Measurements from ENCODE around the gene SPPL3.

The SPPL3 gene

DNA sequence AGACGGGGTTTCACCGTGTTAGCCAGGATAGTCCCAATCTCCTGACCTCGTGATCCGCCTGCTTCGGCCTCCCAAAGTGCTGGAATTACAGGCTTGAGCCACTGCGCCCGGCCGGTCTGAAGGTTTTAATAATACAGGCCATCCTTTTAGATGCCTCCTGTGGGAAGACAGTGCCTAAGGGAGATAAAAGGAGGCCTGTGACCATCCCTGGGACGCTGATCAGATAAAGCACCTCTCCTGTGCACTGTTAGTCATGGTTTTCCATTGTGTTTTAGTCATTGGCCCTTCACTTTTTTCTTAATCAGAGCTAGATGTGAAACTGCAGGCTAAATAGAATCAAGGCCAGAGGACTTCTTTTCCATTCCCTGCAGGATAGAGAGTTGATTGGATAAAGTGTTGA is 186.1 kb downstream of the SPPL3 start:
- Histone ChIP-seq H3K36me3 (peaks cover 78% of the 10 kb centered on the region), H3K4me1 (ENCODE audit: control insufficient read depth in 1 of 2, insufficient read depth in 1 of 2, low read depth in 1 of 2, low read length in 1 of 2) (peaks cover 17 to 20% of the 10 kb centered on the region in 2 experiments)
- TF ChIP-seq, protein P1, sequence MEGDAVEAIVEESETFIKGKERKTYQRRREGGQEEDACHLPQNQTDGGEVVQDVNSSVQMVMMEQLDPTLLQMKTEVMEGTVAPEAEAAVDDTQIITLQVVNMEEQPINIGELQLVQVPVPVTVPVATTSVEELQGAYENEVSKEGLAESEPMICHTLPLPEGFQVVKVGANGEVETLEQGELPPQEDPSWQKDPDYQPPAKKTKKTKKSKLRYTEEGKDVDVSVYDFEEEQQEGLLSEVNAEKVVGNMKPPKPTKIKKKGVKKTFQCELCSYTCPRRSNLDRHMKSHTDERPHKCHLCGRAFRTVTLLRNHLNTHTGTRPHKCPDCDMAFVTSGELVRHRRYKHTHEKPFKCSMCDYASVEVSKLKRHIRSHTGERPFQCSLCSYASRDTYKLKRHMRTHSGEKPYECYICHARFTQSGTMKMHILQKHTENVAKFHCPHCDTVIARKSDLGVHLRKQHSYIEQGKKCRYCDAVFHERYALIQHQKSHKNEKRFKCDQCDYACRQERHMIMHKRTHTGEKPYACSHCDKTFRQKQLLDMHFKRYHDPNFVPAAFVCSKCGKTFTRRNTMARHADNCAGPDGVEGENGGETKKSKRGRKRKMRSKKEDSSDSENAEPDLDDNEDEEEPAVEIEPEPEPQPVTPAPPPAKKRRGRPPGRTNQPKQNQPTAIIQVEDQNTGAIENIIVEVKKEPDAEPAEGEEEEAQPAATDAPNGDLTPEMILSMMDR (IDR thresholded peaks at IDR 0.05) = no peak

DNA sequence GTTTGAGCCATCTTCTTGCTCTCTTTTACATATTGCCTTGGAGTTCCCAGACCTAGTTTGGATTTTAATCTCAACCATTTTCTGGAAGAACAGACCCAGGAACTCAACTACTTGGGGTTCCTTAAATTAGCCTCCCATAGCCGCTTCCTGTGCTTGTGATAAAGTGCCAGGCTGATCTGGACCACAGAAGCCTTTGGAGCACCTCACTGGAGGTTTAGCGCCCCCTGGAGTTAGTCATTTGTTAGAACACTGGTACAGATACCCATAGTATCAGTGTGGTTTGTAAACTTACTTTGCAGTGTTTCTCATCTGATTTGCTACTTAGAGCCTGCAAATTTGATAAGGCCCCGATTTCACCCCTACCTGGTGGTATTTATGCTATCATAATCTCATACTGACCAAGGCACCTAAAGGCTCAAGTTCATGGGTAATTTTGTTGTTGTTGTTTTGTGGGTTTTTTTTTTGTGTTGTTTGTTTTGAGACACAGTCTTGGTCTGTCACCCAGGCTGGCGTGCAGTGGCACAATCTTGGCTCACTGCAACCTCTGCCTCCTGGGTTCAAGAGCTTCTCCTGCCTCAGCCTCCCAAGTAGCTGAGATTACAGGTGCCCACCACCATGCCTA is 190.2 kb downstream of the SPPL3 start:
- no peaks in the 10 kb centered on the region for H3K9me3 ChIP-seq

More for the DNA sequence above, 186.1 kb downstream of the SPPL3 start:
- Histone ChIP-seq H3K27me3 (no peaks in the 10 kb centered on the region), H3K4me3 (ENCODE audit: low read depth in 1 of 2, low read length in 1 of 2) (no peak overlapping the region), H3K27ac (no peak overlapping the region), H3K9me3 (no peaks in the 10 kb centered on the region)

GRCh38 chr12:120712610-120713009 is 191.5 kb downstream of the SPPL3 start:
- Histone ChIP-seq H3K9me3 (no peaks in the 10 kb centered on the region), H3K4me3 (ENCODE audit: low read depth in 1 of 2, low read length in 1 of 2) (no peak overlapping the region), H3K4me1 (ENCODE audit: control insufficient read depth in 1 of 2, insufficient read depth in 1 of 2, low read depth in 1 of 2, low read length in 1 of 2) (peaks cover 18 to 22% of the 10 kb centered on the region in 2 experiments), H3K27ac (no peak overlapping the region), H3K27me3 (no peaks in the 10 kb centered on the region), H3K36me3 (peaks cover 36% of the 10 kb centered on the region)
- TF ChIP-seq, protein P1 (IDR thresholded peaks at IDR 0.05) = no peak

More for the DNA sequence above, 190.2 kb downstream of the SPPL3 start:
- TF ChIP-seq, protein P1 (IDR thresholded peaks at IDR 0.05) = peak; percentile 80
- Histone ChIP-seq H3K36me3 (peaks cover 50% of the 10 kb centered on the region), H3K4me1 (ENCODE audit: control insufficient read depth in 1 of 2, insufficient read depth in 1 of 2, low read depth in 1 of 2, low read length in 1 of 2) (peaks cover 18 to 22% of the 10 kb centered on the region in 2 experiments), H3K4me3 (ENCODE audit: low read depth in 1 of 2, low read length in 1 of 2) (no peak overlapping the region), H3K27ac (peak overlapping the region; percentile 39), H3K27me3 (no peaks in the 10 kb centered on the region)

All from neutrophil (primary cell).